ENCODE measurements around the gene AK1. TPM values are rescaled to one million over a fixed set of nuclear protein-coding genes. Genes with fewer than 3 reads are reported as not detected.

The AK1 gene
- total and polyA plus RNA-seq, 2 of the 13 experiments (the other 11 are each of a cell fraction or from before 2014, with no cell fraction given): 19.1 to 32.8 TPM

DNA sequence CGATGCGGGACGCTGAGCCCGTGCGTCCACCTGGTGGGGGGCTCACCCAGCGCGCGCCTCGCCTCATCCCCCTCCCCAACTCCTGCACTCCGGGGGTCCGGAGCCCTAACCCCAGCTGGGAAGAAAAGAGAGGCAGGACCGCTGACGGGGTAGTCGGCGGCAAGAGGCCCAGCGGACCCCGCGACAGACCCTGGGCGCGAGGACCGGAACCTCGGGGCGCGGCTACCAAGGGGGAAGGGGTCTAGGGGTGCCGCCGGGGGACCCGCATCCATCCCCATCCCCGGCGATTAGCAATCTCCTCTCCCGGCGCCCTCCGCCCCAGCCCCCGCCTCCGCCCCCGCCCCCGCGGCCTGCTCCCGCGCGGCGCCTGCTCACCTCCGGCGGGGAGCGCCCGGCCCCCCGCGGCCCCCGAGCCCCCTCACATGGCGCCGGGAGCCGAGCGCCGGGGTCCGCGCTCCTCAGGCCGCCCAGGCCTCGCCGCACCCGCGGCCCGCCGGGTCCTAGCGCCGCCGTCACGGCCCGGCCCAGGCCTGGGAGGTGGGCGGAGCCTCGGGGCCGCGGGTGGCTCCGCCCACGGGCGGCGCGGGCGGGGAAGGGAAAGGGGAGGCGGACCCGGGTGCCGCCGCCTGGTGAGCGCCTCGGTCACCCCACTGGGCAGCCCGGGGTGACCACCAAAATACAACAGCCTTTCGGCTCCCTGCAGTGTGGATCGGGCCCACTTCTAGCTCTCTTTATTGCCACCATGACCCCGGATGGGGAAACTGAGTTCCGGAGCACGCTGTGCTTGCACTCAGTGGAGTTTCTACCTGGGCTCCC is 21.9 kb upstream of the AK1 start, which contains the start of gene ST6GALNAC6 (continued):
- TF ChIP-seq ZMAT3 (CRISPR knock-in tag; conservative IDR thresholded peaks at IDR 0.05): peak; percentile 68; the same call in 1 of the 2 replicates
- TF ChIP-seq, protein P1, sequence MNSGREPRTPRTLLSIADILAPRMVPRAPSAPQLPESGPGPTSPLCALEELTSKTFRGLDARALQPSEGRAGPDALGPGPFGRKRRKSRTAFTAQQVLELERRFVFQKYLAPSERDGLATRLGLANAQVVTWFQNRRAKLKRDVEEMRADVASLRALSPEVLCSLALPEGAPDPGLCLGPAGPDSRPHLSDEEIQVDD (CRISPR knock-in tag; IDR thresholded peaks at IDR 0.05; ENCODE audit: borderline replicate concordance): no peak
- TF ChIP-seq, protein P2, sequence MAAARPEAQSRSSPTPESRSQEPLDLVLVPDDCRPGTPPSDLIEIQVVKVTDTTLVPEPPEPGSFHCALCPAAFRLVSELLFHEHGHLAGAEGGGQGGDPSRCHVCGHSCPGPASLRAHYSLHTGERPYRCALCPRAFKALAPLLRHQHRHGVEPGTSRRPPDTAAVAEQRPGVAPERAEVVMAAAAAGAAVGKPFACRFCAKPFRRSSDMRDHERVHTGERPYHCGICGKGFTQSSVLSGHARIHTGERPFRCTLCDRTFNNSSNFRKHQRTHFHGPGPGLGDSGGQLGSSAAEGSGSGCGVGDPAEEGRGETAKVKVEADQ (CRISPR knock-in tag; IDR thresholded peaks at IDR 0.05; ENCODE audit: borderline replicate concordance): peak; percentile 19; the same call in 1 of the 2 replicates
- TF ChIP-seq, protein P3, sequence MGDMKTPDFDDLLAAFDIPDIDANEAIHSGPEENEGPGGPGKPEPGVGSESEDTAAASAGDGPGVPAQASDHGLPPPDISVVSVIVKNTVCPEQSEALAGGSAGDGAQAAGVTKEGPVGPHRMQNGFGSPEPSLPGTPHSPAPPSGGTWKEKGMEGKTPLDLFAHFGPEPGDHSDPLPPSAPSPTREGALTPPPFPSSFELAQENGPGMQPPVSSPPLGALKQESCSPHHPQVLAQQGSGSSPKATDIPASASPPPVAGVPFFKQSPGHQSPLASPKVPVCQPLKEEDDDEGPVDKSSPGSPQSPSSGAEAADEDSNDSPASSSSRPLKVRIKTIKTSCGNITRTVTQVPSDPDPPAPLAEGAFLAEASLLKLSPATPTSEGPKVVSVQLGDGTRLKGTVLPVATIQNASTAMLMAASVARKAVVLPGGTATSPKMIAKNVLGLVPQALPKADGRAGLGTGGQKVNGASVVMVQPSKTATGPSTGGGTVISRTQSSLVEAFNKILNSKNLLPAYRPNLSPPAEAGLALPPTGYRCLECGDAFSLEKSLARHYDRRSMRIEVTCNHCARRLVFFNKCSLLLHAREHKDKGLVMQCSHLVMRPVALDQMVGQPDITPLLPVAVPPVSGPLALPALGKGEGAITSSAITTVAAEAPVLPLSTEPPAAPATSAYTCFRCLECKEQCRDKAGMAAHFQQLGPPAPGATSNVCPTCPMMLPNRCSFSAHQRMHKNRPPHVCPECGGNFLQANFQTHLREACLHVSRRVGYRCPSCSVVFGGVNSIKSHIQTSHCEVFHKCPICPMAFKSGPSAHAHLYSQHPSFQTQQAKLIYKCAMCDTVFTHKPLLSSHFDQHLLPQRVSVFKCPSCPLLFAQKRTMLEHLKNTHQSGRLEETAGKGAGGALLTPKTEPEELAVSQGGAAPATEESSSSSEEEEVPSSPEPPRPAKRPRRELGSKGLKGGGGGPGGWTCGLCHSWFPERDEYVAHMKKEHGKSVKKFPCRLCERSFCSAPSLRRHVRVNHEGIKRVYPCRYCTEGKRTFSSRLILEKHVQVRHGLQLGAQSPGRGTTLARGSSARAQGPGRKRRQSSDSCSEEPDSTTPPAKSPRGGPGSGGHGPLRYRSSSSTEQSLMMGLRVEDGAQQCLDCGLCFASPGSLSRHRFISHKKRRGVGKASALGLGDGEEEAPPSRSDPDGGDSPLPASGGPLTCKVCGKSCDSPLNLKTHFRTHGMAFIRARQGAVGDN (CRISPR knock-in tag; IDR thresholded peaks at IDR 0.05): peak; percentile 68
- no peak for TF ChIP-seq ZNF235 (CRISPR knock-in tag; IDR thresholded peaks at IDR 0.05; ENCODE audit: borderline replicate concordance)
- TF ChIP-seq, protein P4, sequence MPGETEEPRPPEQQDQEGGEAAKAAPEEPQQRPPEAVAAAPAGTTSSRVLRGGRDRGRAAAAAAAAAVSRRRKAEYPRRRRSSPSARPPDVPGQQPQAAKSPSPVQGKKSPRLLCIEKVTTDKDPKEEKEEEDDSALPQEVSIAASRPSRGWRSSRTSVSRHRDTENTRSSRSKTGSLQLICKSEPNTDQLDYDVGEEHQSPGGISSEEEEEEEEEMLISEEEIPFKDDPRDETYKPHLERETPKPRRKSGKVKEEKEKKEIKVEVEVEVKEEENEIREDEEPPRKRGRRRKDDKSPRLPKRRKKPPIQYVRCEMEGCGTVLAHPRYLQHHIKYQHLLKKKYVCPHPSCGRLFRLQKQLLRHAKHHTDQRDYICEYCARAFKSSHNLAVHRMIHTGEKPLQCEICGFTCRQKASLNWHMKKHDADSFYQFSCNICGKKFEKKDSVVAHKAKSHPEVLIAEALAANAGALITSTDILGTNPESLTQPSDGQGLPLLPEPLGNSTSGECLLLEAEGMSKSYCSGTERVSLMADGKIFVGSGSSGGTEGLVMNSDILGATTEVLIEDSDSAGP (CRISPR knock-in tag; IDR thresholded peaks at IDR 0.05; ENCODE audit: borderline replicate concordance): peak; percentile 27; the same call in 1 of the 2 replicates
- 0 out of 2 replicates have a peak, but pooled peaks have one; percentile 18 for TF ChIP-seq GLI4 (CRISPR knock-in tag; IDR thresholded peaks at IDR 0.05; ENCODE audit: borderline replicate concordance)
- TF ChIP-seq ISL2 (CRISPR knock-in tag; IDR thresholded peaks at IDR 0.05): no peak
- TF ChIP-seq, protein P5, sequence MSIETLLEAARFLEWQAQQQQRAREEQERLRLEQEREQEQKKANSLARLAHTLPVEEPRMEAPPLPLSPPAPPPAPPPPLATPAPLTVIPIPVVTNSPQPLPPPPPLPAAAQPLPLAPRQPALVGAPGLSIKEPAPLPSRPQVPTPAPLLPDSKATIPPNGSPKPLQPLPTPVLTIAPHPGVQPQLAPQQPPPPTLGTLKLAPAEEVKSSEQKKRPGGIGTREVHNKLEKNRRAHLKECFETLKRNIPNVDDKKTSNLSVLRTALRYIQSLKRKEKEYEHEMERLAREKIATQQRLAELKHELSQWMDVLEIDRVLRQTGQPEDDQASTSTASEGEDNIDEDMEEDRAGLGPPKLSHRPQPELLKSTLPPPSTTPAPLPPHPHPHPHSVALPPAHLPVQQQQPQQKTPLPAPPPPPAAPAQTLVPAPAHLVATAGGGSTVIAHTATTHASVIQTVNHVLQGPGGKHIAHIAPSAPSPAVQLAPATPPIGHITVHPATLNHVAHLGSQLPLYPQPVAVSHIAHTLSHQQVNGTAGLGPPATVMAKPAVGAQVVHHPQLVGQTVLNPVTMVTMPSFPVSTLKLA (IDR thresholded peaks at IDR 0.05): no peak
- TF ChIP-seq, protein P6, sequence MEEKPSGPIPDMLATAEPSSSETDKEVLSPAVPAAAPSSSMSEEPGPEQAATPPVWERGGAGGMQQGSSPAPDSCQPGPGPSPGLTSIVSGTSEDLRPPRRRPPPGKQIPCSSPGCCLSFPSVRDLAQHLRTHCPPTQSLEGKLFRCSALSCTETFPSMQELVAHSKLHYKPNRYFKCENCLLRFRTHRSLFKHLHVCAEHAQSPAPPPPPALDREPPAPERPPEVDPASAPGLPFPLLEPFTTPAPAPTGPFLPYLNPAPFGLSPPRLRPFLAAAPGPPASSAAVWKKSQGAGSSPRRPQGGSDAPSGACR (CRISPR knock-in tag; IDR thresholded peaks at IDR 0.05): 0 out of 2 replicates have a peak, but pooled peaks have one; percentile 34
- TF ChIP-seq TBX2 (CRISPR knock-in tag; IDR thresholded peaks at IDR 0.05; ENCODE audit: borderline replicate concordance): no peak
- TF ChIP-seq ZNF460 (CRISPR knock-in tag; IDR thresholded peaks at IDR 0.05; ENCODE audit: borderline replicate concordance): no peak
- TF ChIP-seq PHF8 (CRISPR knock-in tag; IDR thresholded peaks at IDR 0.05): peak; percentile 36; the same call in 1 of the 2 replicates
- TF ChIP-seq CBFB (CRISPR knock-in tag; IDR thresholded peaks at IDR 0.05): no peak
- no peak for TF ChIP-seq ZMYM3 (CRISPR knock-in tag; IDR thresholded peaks at IDR 0.05)
- TF ChIP-seq RARA (CRISPR knock-in tag; IDR thresholded peaks at IDR 0.05): no peak
- TF ChIP-seq ZNF451 (CRISPR knock-in tag; IDR thresholded peaks at IDR 0.05): no peak
- 0 out of 2 replicates have a peak, but pooled peaks have one; percentile 6 for TF ChIP-seq BHLHE40 (IDR thresholded peaks at IDR 0.05; ENCODE audit: low read length)
- TF ChIP-seq MYC (CRISPR knock-in tag; IDR thresholded peaks at IDR 0.05; ENCODE audit: borderline replicate concordance): peak; percentile 47

Measured in HepG2 (cell line).